LNCaP clone FGC (cell line): ENCODE data around the gene OSBPL8.

ENCODE experiments used
- DNase-seq: peaks from one replicate; pipeline ENCODE4 v3.0.0-alpha.2; 2011; ENCODE audit warnings: low read depth
- H3K4me3 ChIP-seq: 2 replicates; pipeline ENCODE4 v1.5.1; 2011; ENCODE audit warnings: mild to moderate bottlenecking, low read depth, low read length, control low read depth
- TF ChIP-seq, protein P1 (sequence below): IDR thresholded peaks from 2 replicates; pipeline ENCODE4 v1.5.1; 2012; ENCODE audit warnings: mild to moderate bottlenecking; ENCODE audit not compliant: control insufficient read depth, insufficient read depth; ENCODE audit errors: extremely low read depth

OSBPL8 gene

DNA sequence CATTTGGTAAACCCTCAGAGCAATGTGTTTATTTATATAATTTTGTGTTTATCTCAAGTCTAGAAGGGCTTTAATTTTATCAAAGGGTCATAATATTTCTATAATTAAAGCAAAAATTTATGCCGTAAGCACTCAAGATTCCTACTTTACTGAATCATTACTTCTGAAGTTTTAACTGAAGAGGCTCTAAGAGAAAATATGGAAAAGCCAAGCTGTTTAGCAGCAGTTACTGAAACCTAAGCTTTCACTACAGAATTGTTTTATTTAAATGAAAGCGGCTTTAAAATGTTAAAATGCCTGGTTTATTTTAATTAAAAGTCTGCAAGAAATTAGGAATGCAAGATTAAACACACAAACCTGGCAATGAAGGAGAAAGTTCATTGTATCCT lies 137.4 kb downstream of the OSBPL8 start:
- H3K4me3 ChIP-seq = peak overlapping the region; percentile 62
- TF ChIP-seq, protein P1, sequence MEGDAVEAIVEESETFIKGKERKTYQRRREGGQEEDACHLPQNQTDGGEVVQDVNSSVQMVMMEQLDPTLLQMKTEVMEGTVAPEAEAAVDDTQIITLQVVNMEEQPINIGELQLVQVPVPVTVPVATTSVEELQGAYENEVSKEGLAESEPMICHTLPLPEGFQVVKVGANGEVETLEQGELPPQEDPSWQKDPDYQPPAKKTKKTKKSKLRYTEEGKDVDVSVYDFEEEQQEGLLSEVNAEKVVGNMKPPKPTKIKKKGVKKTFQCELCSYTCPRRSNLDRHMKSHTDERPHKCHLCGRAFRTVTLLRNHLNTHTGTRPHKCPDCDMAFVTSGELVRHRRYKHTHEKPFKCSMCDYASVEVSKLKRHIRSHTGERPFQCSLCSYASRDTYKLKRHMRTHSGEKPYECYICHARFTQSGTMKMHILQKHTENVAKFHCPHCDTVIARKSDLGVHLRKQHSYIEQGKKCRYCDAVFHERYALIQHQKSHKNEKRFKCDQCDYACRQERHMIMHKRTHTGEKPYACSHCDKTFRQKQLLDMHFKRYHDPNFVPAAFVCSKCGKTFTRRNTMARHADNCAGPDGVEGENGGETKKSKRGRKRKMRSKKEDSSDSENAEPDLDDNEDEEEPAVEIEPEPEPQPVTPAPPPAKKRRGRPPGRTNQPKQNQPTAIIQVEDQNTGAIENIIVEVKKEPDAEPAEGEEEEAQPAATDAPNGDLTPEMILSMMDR = no peak
- DNase-seq = no peak

DNA sequence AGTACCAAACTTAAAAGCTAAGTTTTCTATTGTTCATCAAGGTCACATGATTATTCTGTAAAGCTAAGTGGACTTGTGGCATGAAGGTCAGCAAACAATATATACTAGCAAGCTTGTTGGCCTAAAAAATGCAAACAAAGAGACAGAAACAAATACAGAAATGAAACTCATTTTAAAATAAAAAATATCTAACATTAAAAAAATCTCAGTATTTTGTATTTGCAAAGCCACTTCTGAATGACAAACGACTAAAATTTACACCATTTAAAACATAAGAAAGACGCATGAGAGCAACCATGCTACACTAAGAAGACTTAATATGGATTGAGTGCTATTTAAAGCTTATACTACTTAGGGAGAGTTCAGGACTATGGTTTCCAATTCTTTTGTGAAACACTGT lies 138.5 kb downstream of the OSBPL8 start:
- H3K4me3 ChIP-seq = peak overlapping the region; percentile 62
- DNase-seq = no peak
- TF ChIP-seq, protein P1 = no peak

DNA sequence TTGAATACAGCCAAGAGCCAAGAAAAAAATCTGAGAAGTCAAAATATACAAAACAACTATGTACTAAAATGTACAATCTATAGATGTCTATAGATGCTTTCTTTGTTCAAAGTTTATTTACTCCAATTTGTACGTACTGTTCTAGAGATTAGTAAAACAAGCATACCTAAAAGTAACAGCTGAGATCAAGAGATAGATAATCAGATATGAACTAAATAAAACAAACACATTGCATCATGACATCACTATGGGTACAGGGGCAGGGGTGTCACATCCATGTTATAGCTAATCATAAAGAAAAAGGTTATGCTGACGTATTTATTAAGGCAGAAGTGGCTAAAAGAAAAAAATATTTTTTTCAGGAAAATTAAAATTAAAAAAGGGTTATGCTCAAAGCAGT lies 139.3 kb downstream of the OSBPL8 start:
- TF ChIP-seq, protein P1 = no peak
- peak overlapping the region; percentile 62; the same call in 1 of the 2 replicates for H3K4me3 ChIP-seq
- DNase-seq = peak; percentile 92

DNA sequence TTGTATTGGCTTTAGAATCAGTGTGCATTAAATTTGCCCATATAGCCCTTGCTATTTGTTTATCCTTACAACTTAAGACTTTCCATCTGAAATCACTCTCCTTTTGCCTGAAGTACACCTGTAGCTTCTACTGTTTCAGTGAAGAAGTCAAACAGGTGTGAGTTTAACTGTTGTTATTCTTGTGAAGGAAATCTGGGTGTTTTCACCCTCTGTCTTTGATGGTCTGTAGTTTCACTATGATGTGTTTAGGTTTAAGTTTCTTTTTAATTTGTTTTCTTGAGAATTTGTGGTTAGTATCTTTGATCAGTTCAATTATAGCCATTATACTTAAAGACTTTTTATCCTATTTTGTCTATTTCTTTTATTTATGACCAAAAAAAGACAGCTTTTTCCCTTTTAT lies 142.5 kb downstream of the OSBPL8 start:
- DNase-seq = peak; percentile 62
- no peak overlapping the region for H3K4me3 ChIP-seq
- TF ChIP-seq, protein P1 = no peak

DNA sequence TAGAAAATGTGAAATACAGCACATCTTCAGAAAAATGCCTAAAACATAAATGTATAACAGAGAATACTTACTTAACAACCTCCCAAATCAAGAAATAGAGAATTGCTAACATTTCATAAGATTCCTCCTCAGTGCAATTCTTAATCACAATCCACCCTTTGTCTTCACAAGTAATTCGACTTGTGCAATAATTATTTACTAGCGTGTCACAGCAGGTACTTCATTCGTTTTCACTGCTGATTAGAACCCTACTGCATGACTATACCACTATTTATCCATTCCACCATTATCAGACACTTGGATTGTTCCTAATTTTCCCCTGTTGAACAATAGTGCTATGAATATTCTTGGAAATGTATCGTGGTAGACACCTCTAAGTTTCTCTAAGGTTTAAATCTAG lies 146.4 kb downstream of the OSBPL8 start:
- H3K4me3 ChIP-seq = no peak overlapping the region
- TF ChIP-seq, protein P1 = no peak
- no peak for DNase-seq

DNA sequence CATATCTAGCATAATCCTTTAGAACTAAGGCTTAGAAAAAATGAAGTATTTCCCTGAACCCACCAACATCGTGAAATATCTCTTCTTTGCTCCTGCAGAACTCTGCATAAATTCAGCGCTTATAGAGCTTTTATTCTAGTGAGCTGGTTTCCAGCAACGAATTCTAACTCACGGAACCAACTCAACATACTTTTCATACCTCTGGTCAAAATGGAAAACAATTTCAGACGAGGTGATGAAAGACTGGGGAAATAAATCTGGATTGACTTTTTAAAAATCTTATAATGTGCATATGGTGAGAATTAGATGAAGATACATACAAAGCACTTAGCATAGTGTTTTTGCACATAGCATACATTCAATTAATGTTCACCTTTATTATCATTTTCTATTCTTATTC lies 148.8 kb downstream of the OSBPL8 start:
- DNase-seq = no peak
- TF ChIP-seq, protein P1 = no peak
- H3K4me3 ChIP-seq = no peak overlapping the region

DNA sequence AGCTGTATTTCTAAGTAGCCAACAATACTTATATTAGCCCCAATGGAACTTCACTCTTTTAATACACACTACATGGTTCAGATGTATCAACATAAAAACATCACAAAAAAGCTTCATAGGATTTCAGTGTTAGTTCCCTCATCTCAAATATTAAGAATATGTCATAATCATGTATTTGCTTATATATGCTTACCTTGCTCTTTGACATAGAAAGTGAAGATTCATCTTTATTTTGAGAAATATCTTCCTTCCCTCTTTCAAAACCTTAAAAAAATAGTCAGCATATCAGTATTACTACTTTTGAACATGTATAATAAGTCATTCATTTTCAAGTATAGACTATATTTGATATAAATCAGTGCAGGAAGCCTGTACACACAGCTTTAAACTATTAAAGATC lies 149.2 kb downstream of the OSBPL8 start:
- TF ChIP-seq, protein P1 = no peak
- no peak overlapping the region for H3K4me3 ChIP-seq
- DNase-seq = no peak
